Hematopoietic multipotent progenitor cell treated with erythropoietin and hydrocortisone succinate and interleukin-3 and kit ligand, for 4 days (in vitro differentiated cells): ENCODE data around the gene SRRM5.
"Not testable (repeated sequence)": the region's sequence is repeated elsewhere in the genome, so short reads cannot be mapped to it uniquely, and the experiment has no call there.

Source experiments
- DNase-seq: peaks from one replicate; pipeline ENCODE4 v3.0.0-alpha.2; 2015

SRRM5 gene

GRCh38 chr19:43611788-43612187 lies at the start of gene SRRM5:
Gene SRRM5 (plus strand): TSS chr19:43612088. CDS start chr19:43612122, 34 bp downstream.
- DNase-seq: no peak

DNA sequence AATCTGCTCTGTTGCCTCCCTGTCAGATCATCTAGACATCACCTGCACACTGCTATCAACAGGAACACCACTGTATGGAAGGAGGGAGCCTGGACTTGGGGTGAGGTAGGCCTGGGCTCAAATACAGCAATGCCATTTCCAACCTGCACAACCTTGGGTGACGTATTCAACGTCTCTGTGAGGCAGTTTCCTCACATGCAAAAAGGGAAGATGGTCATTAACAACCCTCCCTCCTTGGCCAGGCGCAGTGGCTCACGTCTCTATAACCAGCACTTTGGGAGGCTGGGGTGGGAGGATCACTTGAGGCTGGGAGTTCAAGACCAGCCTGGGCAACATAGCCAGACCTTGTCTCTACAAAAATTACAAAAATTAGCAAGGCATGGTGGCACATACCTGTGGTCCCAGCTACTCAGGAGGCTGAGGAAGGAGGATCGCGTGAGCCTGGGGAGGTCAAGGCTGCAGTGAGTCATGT lies 49.6 kb upstream of the SRRM5 start:
- DNase-seq: no peak

- DNase-seq: peak; percentile 98
These were observed 49.1 kb upstream of the SRRM5 start for GRCh38 chr19:43562698-43563241.

DNA sequence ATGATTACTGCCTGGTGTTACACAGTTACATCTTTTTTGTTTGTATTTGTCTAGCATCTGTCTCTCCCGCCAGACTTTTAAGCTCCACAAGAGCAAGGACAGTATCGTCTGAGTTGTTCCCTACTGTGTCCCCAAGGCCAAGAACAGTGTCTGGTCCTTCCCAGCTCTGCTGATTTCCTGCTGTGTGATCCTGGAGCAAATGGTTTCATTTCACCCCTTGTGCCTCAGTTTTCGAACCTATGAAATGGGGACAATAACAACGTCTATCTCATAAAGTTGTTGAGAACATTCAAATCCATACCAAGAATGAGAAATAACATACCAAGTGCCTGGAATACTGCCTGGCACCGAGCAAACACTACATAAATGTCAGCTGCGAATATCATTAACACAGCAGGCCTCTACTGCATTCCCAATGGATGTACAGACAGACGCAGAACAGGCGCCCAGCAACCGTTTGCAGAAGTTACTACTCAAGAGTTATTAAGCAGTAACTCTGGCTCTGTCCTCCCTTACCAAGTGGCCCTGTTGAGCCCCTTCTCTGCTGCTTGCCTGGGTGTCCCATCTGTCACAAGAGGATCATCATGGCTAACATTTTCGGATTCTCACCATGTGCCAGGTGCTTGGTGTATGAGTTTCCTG lies 48.0 kb upstream of the SRRM5 start:
- peak; percentile 38 for DNase-seq

GRCh38 chr19:43564800-43565199 lies 47.1 kb upstream of the SRRM5 start:
- peak; percentile 45 for DNase-seq

DNA sequence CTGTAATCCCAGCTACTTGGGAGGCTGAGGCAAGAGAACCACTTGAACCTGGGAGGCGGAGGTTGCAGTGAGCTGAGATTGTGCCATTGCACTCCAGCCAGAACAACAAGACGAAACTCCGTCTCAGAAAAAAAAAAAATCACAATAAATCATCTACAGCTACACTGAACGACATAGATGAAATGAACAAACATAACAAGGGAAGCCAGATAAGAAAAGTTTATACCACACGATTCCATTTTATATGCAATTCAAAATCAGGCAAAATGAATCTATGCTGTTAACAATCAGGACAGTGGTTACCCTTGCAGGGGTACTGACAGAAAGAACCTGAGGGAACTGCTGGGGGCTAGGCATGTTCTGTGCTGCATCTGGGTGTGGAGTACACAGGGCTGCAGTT lies 42.2 kb upstream of the SRRM5 start:
- no peak for DNase-seq

DNA sequence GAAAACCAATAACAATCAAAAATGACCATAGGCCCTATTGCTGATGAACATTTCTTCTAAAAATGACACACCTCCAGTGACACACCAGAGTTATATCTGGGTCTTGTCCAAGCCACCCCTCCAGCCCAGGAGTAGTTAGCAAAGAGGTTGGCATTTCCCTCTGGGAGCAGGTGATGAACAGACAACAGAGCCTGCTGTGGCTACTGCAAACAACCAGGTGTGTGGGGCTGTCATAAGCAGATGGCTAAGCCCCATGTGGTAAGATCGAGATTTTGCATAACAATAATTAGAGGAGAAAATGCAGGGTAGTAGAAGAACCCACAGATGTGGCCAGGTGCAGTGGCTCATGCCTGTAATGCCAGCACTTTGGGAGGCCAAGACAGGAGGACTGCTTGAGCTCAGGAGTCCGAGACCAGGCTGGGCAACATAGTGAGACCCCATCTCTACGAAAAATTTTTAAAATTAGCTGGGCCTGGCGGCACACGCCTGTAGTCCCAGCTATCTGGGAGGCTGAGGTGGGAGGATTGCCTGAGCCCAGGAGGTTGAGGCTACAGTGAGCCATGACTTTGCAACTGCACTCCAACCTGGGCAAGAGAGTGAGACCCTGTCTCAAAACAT lies 41.6 kb upstream of the SRRM5 start:
- peak; percentile 30 for DNase-seq

DNA sequence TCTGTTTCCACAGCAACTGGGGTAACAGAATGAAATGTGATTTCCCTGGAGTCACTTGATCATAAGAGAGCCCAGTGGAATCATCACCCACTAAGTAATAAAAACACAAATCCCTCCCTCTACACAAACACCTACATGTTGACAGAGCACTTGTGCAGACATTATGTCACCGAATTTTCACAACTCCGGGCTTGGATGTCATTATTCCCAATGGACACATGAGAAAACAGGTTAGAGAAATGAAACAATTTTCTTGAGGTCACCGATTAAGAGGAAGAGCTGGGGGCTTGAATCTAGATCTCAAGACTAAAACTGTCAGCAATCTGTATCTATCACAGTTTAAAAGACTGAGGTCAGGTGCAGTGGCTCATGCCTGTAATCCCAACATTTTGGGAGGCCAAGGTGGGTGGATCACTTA lies 39.7 kb upstream of the SRRM5 start:
- DNase-seq: no peak

GRCh38 chr19:43574424-43575155 lies 37.3 kb upstream of the SRRM5 start:
- DNase-seq: no peak

DNA sequence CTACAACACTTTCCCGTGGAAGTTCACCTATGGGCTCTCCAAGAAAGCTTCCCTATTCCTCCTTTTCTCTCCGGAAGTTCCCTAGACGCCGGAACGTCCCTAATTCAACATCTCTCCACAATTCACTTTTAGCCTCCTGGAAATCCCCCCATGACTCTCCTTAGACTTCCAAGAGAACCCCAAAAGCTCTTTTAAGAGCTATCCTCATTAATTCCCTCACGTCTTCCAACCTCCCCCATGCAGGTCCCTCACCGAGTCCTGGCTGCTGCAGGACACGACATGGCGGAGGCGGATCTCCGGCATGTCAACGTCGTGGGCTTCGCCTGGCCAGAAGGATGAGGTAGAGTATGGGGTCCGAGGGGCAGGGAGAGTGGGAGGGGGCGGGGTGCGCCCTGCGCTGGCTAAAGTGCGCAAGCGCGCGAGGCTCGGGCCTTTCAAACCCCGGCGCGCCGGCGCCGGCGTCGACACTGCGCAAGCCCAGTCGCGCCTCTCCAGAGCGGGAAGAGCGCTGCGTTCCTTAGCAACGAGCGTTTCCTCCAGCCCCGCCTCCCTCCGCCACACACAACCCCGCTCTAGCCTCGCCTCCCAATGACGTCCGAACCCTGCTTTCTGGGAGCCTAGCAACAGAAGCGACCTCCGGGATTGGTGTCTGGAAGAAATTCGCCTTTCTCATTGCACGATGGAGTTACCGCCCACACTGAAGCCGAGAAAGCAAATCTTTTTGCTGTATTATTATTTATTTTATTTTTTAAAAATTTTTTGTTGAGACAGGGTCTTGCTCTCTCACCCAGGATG lies 36.5 kb upstream of the SRRM5 start, which contains the start of the genes PINLYP and XRCC1:
TSS of gene PINLYP (plus strand) at position 646 of the 795 bp plus-strand sequence. CDS start 1,391 bp downstream, outside the sequence.
TSS of gene XRCC1 (minus strand) at position 372 of the 795 bp plus-strand sequence. CDS start at position 303, 69 bp downstream.
- DNase-seq: peak; percentile 100

GRCh38 chr19:43575955-43576878 lies 35.7 kb upstream of the SRRM5 start:
- no peak for DNase-seq

GRCh38 chr19:43578787-43579186 lies 33.1 kb upstream of the SRRM5 start:
- no peak for DNase-seq

- DNase-seq: peak; percentile 65
These were observed 30.4 kb upstream of the SRRM5 start for GRCh38 chr19:43581467-43581866.

GRCh38 chr19:43582495-43582894 lies 29.4 kb upstream of the SRRM5 start:
- DNase-seq: no peak

- no peak for DNase-seq
These were observed 27.4 kb upstream of the SRRM5 start for GRCh38 chr19:43584484-43584883.

DNA sequence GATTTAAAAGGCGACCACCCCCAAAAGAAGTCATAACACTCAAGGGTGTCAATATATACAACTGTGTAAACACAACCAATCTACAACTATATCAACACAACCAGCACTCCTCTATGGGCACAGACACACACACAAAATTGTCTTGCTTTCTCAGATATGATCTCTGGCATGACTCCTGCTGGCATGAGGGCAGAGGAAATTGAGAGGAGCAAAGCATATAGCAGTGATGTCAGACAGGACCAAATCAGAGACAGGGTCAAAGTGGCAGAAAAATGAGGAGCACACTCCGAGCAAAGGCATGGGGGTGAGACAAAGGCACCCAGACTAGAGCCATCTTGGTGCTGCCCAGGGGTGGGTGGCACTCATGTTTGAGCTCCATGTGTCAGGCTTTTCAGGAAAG lies 25.5 kb upstream of the SRRM5 start:
- DNase-seq: no peak

DNA sequence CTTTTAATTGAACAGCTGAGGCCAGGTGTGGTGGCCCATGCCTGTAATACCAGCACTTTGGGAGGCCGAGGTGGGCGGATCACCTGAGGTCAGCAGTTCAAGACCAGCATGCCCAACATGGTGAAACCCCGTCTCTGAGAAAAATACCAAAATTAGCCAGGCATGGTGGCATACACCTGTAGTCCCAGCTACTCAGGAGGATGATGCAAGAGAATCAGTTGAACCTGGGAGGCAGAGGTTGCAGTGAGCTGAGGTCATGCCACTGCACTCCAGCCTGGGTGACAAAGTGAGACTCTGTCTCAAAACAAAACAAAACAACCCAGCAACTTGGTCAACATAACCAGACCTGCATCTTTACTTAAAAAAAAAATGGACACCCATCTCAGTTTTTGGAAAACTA lies 24.9 kb upstream of the SRRM5 start:
- not testable (repeated sequence) for DNase-seq

- no peak for DNase-seq
These were observed 22.6 kb upstream of the SRRM5 start for GRCh38 chr19:43589277-43589676.

GRCh38 chr19:43589678-43590077 lies 22.2 kb upstream of the SRRM5 start:
- no peak for DNase-seq

DNA sequence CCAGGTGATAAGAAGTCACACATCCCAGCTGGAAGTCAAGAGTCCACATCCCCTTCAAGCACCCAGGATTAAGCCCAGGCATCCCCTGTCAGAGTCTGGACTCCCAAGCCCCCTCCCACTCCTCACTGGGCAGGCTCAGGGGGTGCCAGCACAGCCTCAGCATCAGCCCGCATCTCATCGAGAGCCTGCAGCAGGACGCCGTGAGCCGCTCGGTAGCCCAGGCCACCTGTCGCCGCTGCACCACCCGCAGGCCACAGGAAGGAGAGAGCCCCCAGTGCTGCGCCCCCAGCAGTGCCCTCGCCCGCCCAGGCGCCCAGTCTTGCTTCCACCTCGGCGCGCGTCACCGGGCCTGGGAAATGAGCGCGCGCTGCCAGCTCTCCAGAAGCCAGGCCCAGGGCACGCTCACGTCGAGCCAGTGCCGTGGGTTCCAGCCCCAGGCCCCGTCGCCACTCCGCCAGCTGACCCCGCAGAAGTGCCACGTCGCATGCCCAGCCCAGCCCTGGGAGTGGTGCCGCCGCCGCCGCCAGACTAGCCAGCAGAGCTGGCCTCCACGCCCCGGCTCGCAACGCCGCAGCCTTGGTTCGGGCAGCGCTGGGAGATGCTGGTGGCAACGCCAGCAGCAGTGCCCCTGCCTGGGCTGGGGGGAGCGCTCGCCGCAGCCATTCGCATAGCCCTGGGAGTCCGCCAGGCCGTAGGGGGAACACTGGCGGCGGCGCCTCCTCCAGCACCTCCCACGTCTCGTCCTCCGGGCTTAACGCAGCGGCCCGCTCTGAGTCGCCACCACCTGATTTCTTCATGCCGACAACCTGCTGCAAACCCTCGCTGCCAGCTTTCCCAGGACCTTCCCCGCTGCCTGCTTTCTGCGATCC lies 19.8 kb upstream of the SRRM5 start:
- DNase-seq: no peak
